ENCODE data around the gene REG3A. TPM values are rescaled to one million over a fixed set of nuclear protein-coding genes. Genes with fewer than 3 reads are reported as not detected.

Gene REG3A
- total and polyA plus RNA-seq, 3 donors from 2014 or later = not detected

DNA sequence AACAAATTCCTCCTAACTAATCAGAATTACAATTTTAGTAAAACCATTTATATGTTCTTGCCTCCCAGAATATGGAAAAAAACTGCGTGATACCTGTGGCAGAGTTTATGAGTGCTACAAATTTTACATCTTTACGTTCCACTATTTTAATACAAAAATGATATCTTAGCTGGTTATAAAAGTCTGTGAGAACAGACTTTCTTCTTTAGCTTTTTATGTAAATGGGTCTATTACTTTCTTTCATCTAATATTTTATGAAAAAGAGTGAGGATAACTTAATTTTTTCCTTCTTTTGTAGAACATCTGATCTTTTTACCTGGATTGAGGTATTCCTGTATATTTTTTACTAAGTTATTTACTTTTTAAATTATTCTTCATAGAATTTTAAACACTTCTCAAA lies 22.1 kb upstream of the REG3A start:
- Histone ChIP-seq H3K27ac (no peak overlapping the region), H3K4me1 (no peaks in the 10 kb centered on the region), H3K36me3 (ENCODE audit: low read depth, missing control alignments) (no peaks in the 10 kb centered on the region), H3K4me3 (no peak overlapping the region), H3K27me3 (no peaks in the 10 kb centered on the region), H3K9me3 (no peaks in the 10 kb centered on the region)
- DNase-seq = no peak
- intact Hi-C loops (cut with DNase I; ENCODE audit: low total_unique reads) = no loop called here
- TF ChIP-seq POLR2A (IDR thresholded peaks at IDR 0.05) = no peak
- TF ChIP-seq, protein P1, sequence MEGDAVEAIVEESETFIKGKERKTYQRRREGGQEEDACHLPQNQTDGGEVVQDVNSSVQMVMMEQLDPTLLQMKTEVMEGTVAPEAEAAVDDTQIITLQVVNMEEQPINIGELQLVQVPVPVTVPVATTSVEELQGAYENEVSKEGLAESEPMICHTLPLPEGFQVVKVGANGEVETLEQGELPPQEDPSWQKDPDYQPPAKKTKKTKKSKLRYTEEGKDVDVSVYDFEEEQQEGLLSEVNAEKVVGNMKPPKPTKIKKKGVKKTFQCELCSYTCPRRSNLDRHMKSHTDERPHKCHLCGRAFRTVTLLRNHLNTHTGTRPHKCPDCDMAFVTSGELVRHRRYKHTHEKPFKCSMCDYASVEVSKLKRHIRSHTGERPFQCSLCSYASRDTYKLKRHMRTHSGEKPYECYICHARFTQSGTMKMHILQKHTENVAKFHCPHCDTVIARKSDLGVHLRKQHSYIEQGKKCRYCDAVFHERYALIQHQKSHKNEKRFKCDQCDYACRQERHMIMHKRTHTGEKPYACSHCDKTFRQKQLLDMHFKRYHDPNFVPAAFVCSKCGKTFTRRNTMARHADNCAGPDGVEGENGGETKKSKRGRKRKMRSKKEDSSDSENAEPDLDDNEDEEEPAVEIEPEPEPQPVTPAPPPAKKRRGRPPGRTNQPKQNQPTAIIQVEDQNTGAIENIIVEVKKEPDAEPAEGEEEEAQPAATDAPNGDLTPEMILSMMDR (IDR thresholded peaks at IDR 0.05) = no peak
- WGBS, 2 donors = 92% methylated on average over 2 of the region's 2 CpGs

DNA sequence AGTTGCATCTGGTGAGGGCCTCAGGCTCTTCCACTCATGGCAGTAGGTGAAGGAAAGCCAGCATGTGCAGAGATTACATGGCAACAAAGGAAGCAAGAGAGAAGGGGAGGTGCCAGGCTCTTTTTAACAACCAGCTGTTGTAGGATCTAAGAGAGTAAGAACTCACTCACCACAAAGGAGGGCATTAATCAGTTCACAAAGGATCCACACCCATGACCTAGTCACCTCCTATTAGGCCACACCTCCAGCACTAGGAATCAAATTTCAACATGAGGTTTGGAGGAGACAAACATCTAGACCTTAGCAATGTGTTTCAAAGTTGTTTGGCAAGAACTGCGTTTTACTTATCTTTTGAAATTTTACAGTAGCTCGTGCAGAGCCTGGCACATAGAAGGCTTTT lies 20.5 kb upstream of the REG3A start:
- no peak for DNase-seq
- intact Hi-C loops (cut with DNase I; ENCODE audit: low total_unique reads) = no loop called here
- Histone ChIP-seq H3K4me3 (no peak overlapping the region), H3K36me3 (ENCODE audit: low read depth, missing control alignments) (no peaks in the 10 kb centered on the region), H3K27me3 (no peaks in the 10 kb centered on the region), H3K27ac (no peak overlapping the region), H3K4me1 (no peaks in the 10 kb centered on the region), H3K9me3 (no peaks in the 10 kb centered on the region)
- 52 to 67% methylated on average over 2 of the region's 2 CpGs for WGBS, 2 donors
- no peak for TF ChIP-seq POLR2A (IDR thresholded peaks at IDR 0.05)

DNA sequence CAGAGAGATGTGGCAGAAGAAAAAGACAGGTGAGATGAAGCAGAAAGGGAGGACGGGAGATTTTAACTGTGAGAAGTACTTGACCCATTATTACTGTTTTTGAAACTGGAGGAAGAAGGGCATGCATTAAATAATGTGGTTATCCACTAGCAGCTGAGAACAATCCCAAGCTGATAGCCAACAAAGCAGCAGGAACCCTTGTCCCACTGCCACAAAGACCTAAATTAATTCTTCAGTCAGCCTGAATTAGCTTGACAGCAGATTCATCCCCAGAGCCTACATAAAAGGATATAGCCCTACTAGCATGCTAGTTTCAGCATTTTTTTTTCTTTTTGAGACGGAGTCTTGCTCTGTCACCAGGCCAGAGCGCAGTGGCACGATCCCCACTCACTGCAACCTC lies 19.5 kb upstream of the REG3A start:
- H3K27ac ChIP-seq = no peak overlapping the region
- 81 to 84% methylated on average over 4 of the region's 4 CpGs for WGBS, 2 donors
- no peak for DNase-seq

DNA sequence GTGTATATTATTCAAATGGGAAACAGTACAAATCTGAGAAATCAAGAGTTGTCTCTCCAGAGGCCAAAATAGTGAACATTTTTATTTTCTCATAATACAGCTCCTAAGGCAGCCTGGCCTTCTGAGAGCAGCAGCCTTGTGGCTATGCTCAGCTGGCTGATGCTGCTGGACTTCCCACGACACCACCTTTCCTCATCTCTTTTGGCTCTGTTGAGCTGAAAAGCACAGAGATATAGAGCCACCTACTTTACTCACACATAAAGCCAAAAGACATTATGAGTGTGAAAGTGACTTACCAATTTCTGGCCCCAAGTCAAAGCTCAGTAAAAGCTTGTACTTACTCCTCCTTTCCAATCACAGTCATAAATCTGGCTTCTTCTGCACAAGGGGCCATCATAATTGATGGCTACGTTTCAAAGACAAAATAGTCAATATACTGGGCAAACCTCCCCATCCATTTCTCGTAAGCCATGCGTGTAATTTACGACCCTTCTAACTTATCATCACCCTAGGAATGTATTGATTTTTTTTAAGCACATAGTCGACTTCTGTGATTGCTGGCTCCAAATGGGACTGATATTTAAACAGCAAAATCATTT lies 18.6 kb upstream of the REG3A start:
- intact Hi-C loops (cut with DNase I; ENCODE audit: low total_unique reads) = no loop called here
- DNase-seq = no peak
- WGBS, 2 donors = 40 to 59% methylated on average over 6 of the region's 6 CpGs

More for the DNA sequence above, 19.5 kb upstream of the REG3A start:
- no peaks in the 10 kb centered on the region for H3K9me3 ChIP-seq
- no peaks in the 10 kb centered on the region for H3K27me3 ChIP-seq
- no peaks in the 10 kb centered on the region for H3K36me3 ChIP-seq (ENCODE audit: low read depth, missing control alignments)
- intact Hi-C loops (cut with DNase I; ENCODE audit: low total_unique reads) = no loop called here
- no peaks in the 10 kb centered on the region for H3K4me1 ChIP-seq
- no peak overlapping the region for H3K4me3 ChIP-seq
- TF ChIP-seq POLR2A (IDR thresholded peaks at IDR 0.05) = no peak
- TF ChIP-seq, protein P1 (IDR thresholded peaks at IDR 0.05) = no peak

DNA sequence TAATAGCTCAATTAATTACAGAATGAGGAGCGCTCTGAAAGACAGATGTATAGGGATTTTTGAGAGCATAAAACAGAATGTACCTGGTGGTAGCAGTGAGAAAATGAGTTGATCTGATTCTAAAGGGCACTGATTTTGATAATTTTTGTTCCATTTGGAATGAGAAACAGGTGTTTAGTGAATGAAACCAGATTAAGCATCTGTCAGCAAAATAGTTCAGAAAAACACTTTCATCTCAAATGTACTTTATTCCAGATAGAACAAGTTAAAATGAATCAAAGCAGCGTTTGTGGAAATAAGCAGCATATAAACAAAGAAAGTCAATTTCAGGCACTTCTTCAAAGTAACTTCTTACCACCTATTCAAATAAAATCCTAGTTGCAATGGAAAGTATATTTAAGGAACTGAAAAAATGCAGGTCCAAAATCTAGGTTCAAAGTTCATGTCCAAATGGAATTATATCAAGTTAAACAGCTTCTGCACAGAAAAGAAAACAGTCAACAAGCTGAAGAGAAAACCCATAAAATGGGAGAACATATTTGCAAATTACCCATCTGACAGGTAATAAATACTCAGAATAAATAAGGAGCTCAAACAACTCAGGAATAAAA lies 11.9 kb upstream of the REG3A start:
- WGBS, 2 donors = 86 to 87% methylated on average over 2 of the region's 2 CpGs
- H3K36me3 ChIP-seq (ENCODE audit: low read depth, missing control alignments) = no peaks in the 10 kb centered on the region
- no peak overlapping the region for H3K4me3 ChIP-seq
- no peak for TF ChIP-seq POLR2A (IDR thresholded peaks at IDR 0.05)
- TF ChIP-seq, protein P1 (IDR thresholded peaks at IDR 0.05) = no peak
- no peaks in the 10 kb centered on the region for H3K9me3 ChIP-seq
- H3K4me1 ChIP-seq = no peaks in the 10 kb centered on the region
- DNase-seq = no peak
- intact Hi-C loops (cut with DNase I; ENCODE audit: low total_unique reads) = no loop called here
- H3K27ac ChIP-seq = no peak overlapping the region
- no peaks in the 10 kb centered on the region for H3K27me3 ChIP-seq

More for the DNA sequence above, 18.6 kb upstream of the REG3A start:
- Histone ChIP-seq H3K4me1 (no peaks in the 10 kb centered on the region), H3K9me3 (no peaks in the 10 kb centered on the region), H3K27me3 (no peaks in the 10 kb centered on the region), H3K36me3 (ENCODE audit: low read depth, missing control alignments) (no peaks in the 10 kb centered on the region), H3K27ac (no peak overlapping the region), H3K4me3 (no peak overlapping the region)
- TF ChIP-seq, protein P1 (IDR thresholded peaks at IDR 0.05) = no peak
- TF ChIP-seq POLR2A (IDR thresholded peaks at IDR 0.05) = no peak
